Measurements from ENCODE around the gene TCAF1. TPM values are rescaled to one million over a fixed set of nuclear protein-coding genes. Genes with fewer than 3 reads are reported as not detected.

Gene TCAF1, protein sequence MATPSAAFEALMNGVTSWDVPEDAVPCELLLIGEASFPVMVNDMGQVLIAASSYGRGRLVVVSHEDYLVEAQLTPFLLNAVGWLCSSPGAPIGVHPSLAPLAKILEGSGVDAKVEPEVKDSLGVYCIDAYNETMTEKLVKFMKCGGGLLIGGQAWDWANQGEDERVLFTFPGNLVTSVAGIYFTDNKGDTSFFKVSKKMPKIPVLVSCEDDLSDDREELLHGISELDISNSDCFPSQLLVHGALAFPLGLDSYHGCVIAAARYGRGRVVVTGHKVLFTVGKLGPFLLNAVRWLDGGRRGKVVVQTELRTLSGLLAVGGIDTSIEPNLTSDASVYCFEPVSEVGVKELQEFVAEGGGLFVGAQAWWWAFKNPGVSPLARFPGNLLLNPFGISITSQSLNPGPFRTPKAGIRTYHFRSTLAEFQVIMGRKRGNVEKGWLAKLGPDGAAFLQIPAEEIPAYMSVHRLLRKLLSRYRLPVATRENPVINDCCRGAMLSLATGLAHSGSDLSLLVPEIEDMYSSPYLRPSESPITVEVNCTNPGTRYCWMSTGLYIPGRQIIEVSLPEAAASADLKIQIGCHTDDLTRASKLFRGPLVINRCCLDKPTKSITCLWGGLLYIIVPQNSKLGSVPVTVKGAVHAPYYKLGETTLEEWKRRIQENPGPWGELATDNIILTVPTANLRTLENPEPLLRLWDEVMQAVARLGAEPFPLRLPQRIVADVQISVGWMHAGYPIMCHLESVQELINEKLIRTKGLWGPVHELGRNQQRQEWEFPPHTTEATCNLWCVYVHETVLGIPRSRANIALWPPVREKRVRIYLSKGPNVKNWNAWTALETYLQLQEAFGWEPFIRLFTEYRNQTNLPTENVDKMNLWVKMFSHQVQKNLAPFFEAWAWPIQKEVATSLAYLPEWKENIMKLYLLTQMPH
- polyA plus RNA-seq (2013): 22.4 TPM

DNA sequence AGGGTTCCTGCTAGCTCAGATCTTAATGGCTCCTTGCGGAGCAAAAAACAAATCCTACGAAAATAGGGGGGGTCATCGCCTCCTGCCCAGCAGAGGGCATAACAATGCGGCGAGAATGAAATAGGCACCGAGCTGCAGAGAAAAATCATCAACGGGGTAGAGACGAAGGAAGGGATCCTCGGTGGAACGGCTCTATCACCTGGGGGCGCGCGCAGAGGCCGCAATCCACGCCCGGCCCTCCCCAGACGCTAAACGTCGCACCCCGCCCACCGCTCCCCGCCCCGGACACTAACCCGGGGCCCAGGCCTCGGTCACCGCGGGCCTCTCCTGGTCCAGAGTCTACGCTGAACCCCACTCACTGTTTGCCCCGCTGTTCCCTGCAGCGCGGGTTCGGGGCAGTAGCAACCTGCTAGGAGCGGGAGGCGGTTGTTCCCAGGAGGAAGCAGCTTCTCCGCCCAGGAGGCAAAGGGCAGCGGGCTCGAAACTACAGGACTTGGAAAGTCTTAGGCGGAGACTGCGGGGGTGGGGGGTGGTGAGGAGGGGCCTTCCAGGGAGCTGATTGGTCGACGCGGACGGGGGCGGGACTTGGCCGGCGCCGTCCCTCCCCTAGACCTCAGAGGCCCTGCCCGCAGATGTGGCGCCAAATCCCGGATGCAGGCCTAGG, at the start of gene TCAF1:
TSS of gene TCAF1 (minus strand) at position 509 of the 664 bp plus-strand sequence. CDS start 25,568 bp downstream, outside the sequence.
- WGBS (ENCODE audit: insufficient coverage): under 1% methylated on average over 25 of the region's 50 CpGs
- CTCF ChIA-PET: interaction anchor here (1.1 to 7.2 kb wide), 4 partner anchors 9 to 125 kb away, joined by 3 to 80 read pairs (median 3); no protein-coding TSS in a partner anchor
- H3K27me3 ChIP-seq (replicated peaks in 2 of 5; ENCODE audit: control insufficient read depth in 4 of 5, insufficient read depth in 5 of 5, low read length in 4 of 5): no peaks in the 10 kb centered on the region

GRCh38 chr7:143948733-143949132, 46.8 kb upstream of the TCAF1 start:
- no peak overlapping the region for H3K4me3 ChIP-seq (ENCODE audit: control insufficient read depth in 1 of 7, extremely low read depth in 1 of 7, insufficient read depth in 4 of 7, low read depth in 2 of 7, low read length in 6 of 7)
- no peak for DNase-seq
- no peaks in the 10 kb centered on the region for H3K36me3 ChIP-seq (ENCODE audit: control insufficient read depth in 4 of 4, insufficient read depth in 4 of 4, low read length in 3 of 4)
- 50% methylated on average over 2 of the region's 2 CpGs for WGBS (ENCODE audit: insufficient coverage)
- no peak overlapping the region for H3K27ac ChIP-seq (ENCODE audit: insufficient read depth in 1 of 2, low read depth in 1 of 2, low read length in 2 of 2, poor library complexity in 1 of 2, severe bottlenecking in 2 of 2)
- peaks cover 0 to 2% (median 0%) of the 10 kb centered on the region in 5 experiments for H3K27me3 ChIP-seq (replicated peaks in 2 of 5; ENCODE audit: control insufficient read depth in 4 of 5, insufficient read depth in 5 of 5, low read length in 4 of 5)
- ChIA-PET CTCF (no interaction called here), POLR2A (no interaction called here)
- no peaks in the 10 kb centered on the region for H3K4me1 ChIP-seq (ENCODE audit: control extremely low read depth in 1 of 4, control insufficient read depth in 4 of 4, insufficient read depth in 4 of 4, low read length in 3 of 4)
- peaks cover 0 to 1% (median 0%) of the 10 kb centered on the region in 5 experiments for H3K9me3 ChIP-seq (ENCODE audit: control extremely low read depth in 1 of 5, control insufficient read depth in 4 of 5, insufficient read depth in 2 of 5, low read depth in 1 of 5, low read length in 4 of 5)

More for the DNA sequence above, at the start of gene TCAF1:
- Histone ChIP-seq H3K9me3 (ENCODE audit: control extremely low read depth in 1 of 5, control insufficient read depth in 4 of 5, insufficient read depth in 2 of 5, low read depth in 1 of 5, low read length in 4 of 5) (peaks cover 0 to 4% (median 0%) of the 10 kb centered on the region in 5 experiments), H3K4me3 (ENCODE audit: control insufficient read depth in 1 of 7, extremely low read depth in 1 of 7, insufficient read depth in 4 of 7, low read depth in 2 of 7, low read length in 6 of 7) (peak within 1 kb of the TSS; percentile 64 to 92 (median 89)), H3K4me1 (ENCODE audit: control extremely low read depth in 1 of 4, control insufficient read depth in 4 of 4, insufficient read depth in 4 of 4, low read length in 3 of 4) (peaks cover 13 to 16% (median 15%) of the 10 kb centered on the region in 4 experiments), H3K36me3 (ENCODE audit: control insufficient read depth in 4 of 4, insufficient read depth in 4 of 4, low read length in 3 of 4) (peaks cover 0 to 4% (median 0%) of the 10 kb centered on the region in 4 experiments), H3K27ac (ENCODE audit: insufficient read depth in 1 of 2, low read depth in 1 of 2, low read length in 2 of 2, poor library complexity in 1 of 2, severe bottlenecking in 2 of 2) (peak within 1 kb of the TSS; percentile 81 to 89)
- POLR2A ChIA-PET: interaction anchor here (1.1 kb wide), 1 partner anchor 15 kb away, joined by 6 read pairs; no protein-coding TSS in a partner anchor
- peak; percentile 93 to 96 (median 96) for DNase-seq

- ChIA-PET CTCF (no interaction called here), POLR2A (no interaction called here)
- no peak overlapping the region for H3K4me3 ChIP-seq (ENCODE audit: control insufficient read depth in 1 of 7, extremely low read depth in 1 of 7, insufficient read depth in 4 of 7, low read depth in 2 of 7, low read length in 6 of 7)
- peaks cover 0 to 1% (median 0%) of the 10 kb centered on the region in 5 experiments for H3K9me3 ChIP-seq (ENCODE audit: control extremely low read depth in 1 of 5, control insufficient read depth in 4 of 5, insufficient read depth in 2 of 5, low read depth in 1 of 5, low read length in 4 of 5)
- no peak for DNase-seq
- no peaks in the 10 kb centered on the region for H3K4me1 ChIP-seq (ENCODE audit: control extremely low read depth in 1 of 4, control insufficient read depth in 4 of 4, insufficient read depth in 4 of 4, low read length in 3 of 4)
- no peaks in the 10 kb centered on the region for H3K36me3 ChIP-seq (ENCODE audit: control insufficient read depth in 4 of 4, insufficient read depth in 4 of 4, low read length in 3 of 4)
- H3K27ac ChIP-seq (ENCODE audit: insufficient read depth in 1 of 2, low read depth in 1 of 2, low read length in 2 of 2, poor library complexity in 1 of 2, severe bottlenecking in 2 of 2): no peak overlapping the region
- no CpG with 5 or more reads among the region's 2 CpGs for WGBS (ENCODE audit: insufficient coverage)
- H3K27me3 ChIP-seq (replicated peaks in 2 of 5; ENCODE audit: control insufficient read depth in 4 of 5, insufficient read depth in 5 of 5, low read length in 4 of 5): peaks cover 0 to 2% (median 0%) of the 10 kb centered on the region in 5 experiments
Observed at GRCh38 chr7:143947111-143947510, 45.1 kb upstream of the TCAF1 start.

DNA sequence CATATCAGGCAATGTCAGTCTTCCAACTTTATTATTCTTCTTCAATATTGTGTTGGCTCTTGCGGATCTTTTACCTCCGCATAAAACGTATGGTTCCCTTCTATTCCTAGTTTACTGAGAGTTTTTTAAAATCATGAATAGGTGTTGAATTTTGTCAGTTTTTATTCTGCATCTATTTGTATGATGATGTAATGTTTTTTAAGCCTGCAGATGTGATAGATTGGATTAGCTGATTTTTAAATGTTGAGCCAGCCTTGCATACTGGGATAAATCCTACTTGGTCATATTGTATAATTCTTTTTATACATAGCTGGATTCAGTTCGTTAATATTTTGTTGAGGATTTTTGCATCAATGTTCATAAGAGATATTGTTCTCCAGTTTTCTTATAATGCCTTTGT, 43.4 kb upstream of the TCAF1 start:
- peaks cover 0 to 1% (median 0%) of the 10 kb centered on the region in 5 experiments for H3K9me3 ChIP-seq (ENCODE audit: control extremely low read depth in 1 of 5, control insufficient read depth in 4 of 5, insufficient read depth in 2 of 5, low read depth in 1 of 5, low read length in 4 of 5)
- no peak overlapping the region for H3K4me3 ChIP-seq (ENCODE audit: control insufficient read depth in 1 of 7, extremely low read depth in 1 of 7, insufficient read depth in 4 of 7, low read depth in 2 of 7, low read length in 6 of 7)
- H3K36me3 ChIP-seq (ENCODE audit: control insufficient read depth in 4 of 4, insufficient read depth in 4 of 4, low read length in 3 of 4): no peaks in the 10 kb centered on the region
- H3K27ac ChIP-seq (ENCODE audit: insufficient read depth in 1 of 2, low read depth in 1 of 2, low read length in 2 of 2, poor library complexity in 1 of 2, severe bottlenecking in 2 of 2): no peak overlapping the region
- 100% methylated on average over 1 of the region's 4 CpGs for WGBS (ENCODE audit: insufficient coverage)
- H3K4me1 ChIP-seq (ENCODE audit: control extremely low read depth in 1 of 4, control insufficient read depth in 4 of 4, insufficient read depth in 4 of 4, low read length in 3 of 4): no peaks in the 10 kb centered on the region
- DNase-seq: no peak
- no peaks in the 10 kb centered on the region for H3K27me3 ChIP-seq (replicated peaks in 2 of 5; ENCODE audit: control insufficient read depth in 4 of 5, insufficient read depth in 5 of 5, low read length in 4 of 5)
- CTCF ChIA-PET: no interaction called here
- POLR2A ChIA-PET: no interaction called here

- no peaks in the 10 kb centered on the region for H3K36me3 ChIP-seq (ENCODE audit: control insufficient read depth in 4 of 4, insufficient read depth in 4 of 4, low read length in 3 of 4)
- no peaks in the 10 kb centered on the region for H3K27me3 ChIP-seq (replicated peaks in 2 of 5; ENCODE audit: control insufficient read depth in 4 of 5, insufficient read depth in 5 of 5, low read length in 4 of 5)
- H3K9me3 ChIP-seq (ENCODE audit: control extremely low read depth in 1 of 5, control insufficient read depth in 4 of 5, insufficient read depth in 2 of 5, low read depth in 1 of 5, low read length in 4 of 5): peaks cover 0 to 3% (median 0%) of the 10 kb centered on the region in 5 experiments
- CTCF ChIA-PET: no interaction called here
- no peak overlapping the region for H3K27ac ChIP-seq (ENCODE audit: insufficient read depth in 1 of 2, low read depth in 1 of 2, low read length in 2 of 2, poor library complexity in 1 of 2, severe bottlenecking in 2 of 2)
- no peak overlapping the region for H3K4me3 ChIP-seq (ENCODE audit: control insufficient read depth in 1 of 7, extremely low read depth in 1 of 7, insufficient read depth in 4 of 7, low read depth in 2 of 7, low read length in 6 of 7)
- POLR2A ChIA-PET: no interaction called here
- DNase-seq: no peak
- no peaks in the 10 kb centered on the region for H3K4me1 ChIP-seq (ENCODE audit: control extremely low read depth in 1 of 4, control insufficient read depth in 4 of 4, insufficient read depth in 4 of 4, low read length in 3 of 4)
- WGBS (ENCODE audit: insufficient coverage): 100% methylated on average over 2 of the region's 5 CpGs
Observed at GRCh38 chr7:143938379-143939243, 36.6 kb upstream of the TCAF1 start.
